Fibroblast of villous mesenchyme (primary cell): ENCODE measurements around the gene RHAG. TPM values are rescaled to one million over a fixed set of nuclear protein-coding genes. Genes with fewer than 3 reads are reported as not detected.
A peak's percentile ranks its signal among the peaks of the same experiment; 100 is the strongest.

Experiments used
- DNase-seq: peaks from one replicate; pipeline ENCODE4 v3.0.0-alpha.2; 2010; ENCODE audit warnings: low read depth
- H3K4me3 ChIP-seq: 2 replicates; pipeline ENCODE4 v1.5.1; 2011; ENCODE audit warnings: low read depth, mild to moderate bottlenecking, low read length
- total RNA-seq: library from RNA; depleted of rRNA; stranded (reverse); fragments of >200 nt; gene quantifications from 2 replicates; pipeline ENCODE4 v1.2.3, GENCODE V29; 2012
- TF ChIP-seq, protein P1 (sequence below): IDR thresholded peaks from 2 replicates; pipeline ENCODE4 v1.5.1; 2012; ENCODE audit warnings: low read depth, mild to moderate bottlenecking, low read length; ENCODE audit not compliant: insufficient read depth

RHAG gene
- total RNA-seq, 1 donor: not detected

DNA sequence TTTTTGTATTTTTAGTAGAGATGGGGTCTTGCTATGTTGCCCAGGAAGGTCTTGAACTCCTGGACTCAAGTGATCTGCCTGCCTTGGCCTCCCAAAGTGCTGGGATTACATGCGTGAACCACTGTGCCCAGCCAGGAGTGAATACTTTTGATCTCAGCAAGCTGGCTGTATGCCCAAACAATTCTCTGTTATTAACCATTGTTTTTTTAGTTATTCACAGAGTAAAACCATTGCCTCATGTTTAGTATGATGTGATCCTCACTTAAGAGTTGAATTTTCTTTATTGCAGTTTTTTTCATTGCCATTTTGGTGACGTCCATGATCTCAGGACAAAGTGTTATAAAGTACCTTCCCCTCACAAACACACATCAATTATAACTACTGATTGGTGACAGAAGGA, 71.4 kb downstream of the RHAG start:
- no peak for DNase-seq
- H3K4me3 ChIP-seq: no peak overlapping the region
- TF ChIP-seq, protein P1, sequence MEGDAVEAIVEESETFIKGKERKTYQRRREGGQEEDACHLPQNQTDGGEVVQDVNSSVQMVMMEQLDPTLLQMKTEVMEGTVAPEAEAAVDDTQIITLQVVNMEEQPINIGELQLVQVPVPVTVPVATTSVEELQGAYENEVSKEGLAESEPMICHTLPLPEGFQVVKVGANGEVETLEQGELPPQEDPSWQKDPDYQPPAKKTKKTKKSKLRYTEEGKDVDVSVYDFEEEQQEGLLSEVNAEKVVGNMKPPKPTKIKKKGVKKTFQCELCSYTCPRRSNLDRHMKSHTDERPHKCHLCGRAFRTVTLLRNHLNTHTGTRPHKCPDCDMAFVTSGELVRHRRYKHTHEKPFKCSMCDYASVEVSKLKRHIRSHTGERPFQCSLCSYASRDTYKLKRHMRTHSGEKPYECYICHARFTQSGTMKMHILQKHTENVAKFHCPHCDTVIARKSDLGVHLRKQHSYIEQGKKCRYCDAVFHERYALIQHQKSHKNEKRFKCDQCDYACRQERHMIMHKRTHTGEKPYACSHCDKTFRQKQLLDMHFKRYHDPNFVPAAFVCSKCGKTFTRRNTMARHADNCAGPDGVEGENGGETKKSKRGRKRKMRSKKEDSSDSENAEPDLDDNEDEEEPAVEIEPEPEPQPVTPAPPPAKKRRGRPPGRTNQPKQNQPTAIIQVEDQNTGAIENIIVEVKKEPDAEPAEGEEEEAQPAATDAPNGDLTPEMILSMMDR: no peak

- DNase-seq: no peak
- TF ChIP-seq, protein P1: no peak
- no peak overlapping the region for H3K4me3 ChIP-seq
Observed at GRCh38 chr6:49564552-49564951, 72.1 kb downstream of the RHAG start.

DNA sequence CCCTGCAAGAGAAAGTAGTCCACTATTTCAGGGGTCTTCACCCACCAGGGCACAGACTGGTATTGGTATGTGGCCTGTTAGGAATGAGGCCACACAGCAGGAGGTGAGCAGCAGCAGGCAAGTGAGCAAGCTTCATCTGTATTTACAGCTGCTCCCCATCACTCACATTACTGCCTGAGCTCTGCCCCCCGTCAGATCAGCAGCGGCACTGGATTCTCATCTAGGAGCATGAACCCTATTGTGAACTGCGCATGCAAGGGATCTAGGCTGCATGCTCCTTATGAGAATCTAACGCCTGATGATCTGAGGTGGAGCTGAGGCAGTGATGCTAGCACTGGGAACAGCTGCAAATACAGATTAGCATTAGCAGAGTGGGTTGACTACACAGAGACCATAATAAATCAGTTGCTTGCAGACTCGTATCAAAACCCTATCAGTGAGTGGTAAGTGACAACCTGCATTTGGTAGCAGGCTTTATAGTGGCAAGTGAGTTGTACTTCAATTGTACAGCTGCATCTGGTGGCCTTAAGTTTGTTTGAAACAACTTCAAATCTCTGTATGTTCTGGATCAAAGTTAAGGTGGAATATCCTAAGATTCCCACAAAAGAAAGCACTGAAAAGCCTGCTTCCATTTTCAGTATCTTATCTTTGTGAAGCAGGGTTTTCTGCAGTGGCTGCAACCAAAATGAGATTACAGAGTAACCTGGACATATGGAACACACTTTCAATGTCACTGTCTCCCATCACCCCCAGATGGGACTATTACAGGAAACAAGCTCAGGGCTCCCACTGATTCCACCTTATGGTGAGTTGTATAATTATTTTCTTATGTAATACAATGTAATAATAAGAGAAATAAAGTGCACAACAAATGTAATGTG, 73.4 kb downstream of the RHAG start:
- TF ChIP-seq, protein P1: no peak
- no peak for DNase-seq
- H3K4me3 ChIP-seq: no peak overlapping the region

GRCh38 chr6:49558238-49558637, 78.4 kb downstream of the RHAG start:
- no peak overlapping the region for H3K4me3 ChIP-seq
- no peak for DNase-seq
- TF ChIP-seq, protein P1: no peak

DNA sequence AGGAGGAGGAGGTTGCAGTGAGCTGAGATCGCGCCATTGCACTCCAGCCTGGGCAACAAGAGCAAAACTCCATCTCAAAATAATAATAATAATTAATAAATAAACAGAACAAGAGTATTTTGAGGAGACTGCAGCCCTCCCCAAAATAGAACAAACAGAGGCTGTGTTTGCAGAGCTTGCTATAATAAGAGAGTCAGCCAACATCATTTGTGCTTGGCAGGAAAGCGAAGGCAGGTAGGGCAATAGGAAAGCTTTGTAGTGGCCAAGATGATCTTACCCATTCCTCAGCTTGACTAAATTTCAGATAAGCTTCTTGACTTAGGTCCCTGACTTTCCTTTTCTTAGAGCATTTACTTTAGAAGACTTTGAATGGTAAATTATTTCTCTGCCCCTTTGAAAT, 79.5 kb downstream of the RHAG start:
- no peak for DNase-seq
- no peak overlapping the region for H3K4me3 ChIP-seq
- TF ChIP-seq, protein P1: no peak

DNA sequence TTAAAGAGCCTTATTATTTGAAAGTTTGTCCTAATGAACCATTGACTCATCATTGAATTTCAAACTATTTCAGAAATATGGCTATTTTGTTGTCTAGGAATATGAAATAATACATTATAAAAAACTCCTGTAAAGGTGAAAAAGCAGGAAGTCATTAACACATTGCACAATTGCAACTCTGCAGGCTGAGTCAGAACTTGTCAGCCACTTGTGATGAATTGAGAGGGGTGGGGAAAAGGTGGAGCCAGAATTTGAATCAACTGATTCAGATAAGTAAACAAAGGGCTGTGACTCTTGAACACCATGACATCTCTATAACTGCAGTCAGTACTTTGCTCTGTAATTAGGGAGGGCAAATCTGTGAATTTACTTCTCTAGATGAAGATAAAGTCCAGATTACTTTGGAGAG, 80.2 kb downstream of the RHAG start:
- no peak overlapping the region for H3K4me3 ChIP-seq
- TF ChIP-seq, protein P1: no peak
- DNase-seq: peak; percentile 68
